GM12892 (cell line): ENCODE measurements around the gene SNX25.
A peak's percentile ranks its signal among the peaks of the same experiment; 100 is the strongest.

Experiments used
- DNase-seq: peaks from one replicate; pipeline ENCODE4 v3.0.0; 2011; ENCODE audit not compliant: insufficient read length
- FAIRE-seq: peaks from 2 replicates; lab custom pipeline; 2011; peaks lifted over from hg19 to GRCh38; lab: Jason Lieb, UNC
- POLR2A ChIP-seq: IDR thresholded peaks from 2 replicates; pipeline ENCODE4 v1.6.1; 2011; ENCODE audit warnings: low read depth, low read length, control low read depth
- POLR2AphosphoS5 ChIP-seq: IDR thresholded peaks from 2 replicates; pipeline ENCODE4 v1.6.1; 2011; ENCODE audit warnings: low read depth, low read length, control low read depth
- TAF1 ChIP-seq: IDR thresholded peaks from 2 replicates; pipeline ENCODE4 v1.6.1; 2011; ENCODE audit warnings: low read depth, mild to moderate bottlenecking, control low read depth, low read length, borderline replicate concordance

Gene SNX25

GRCh38 chr4:185384930-185385331, 175.5 kb downstream of the SNX25 start:
- no peak for TF ChIP-seq TAF1
- TF ChIP-seq POLR2A = no peak
- no peak for TF ChIP-seq POLR2AphosphoS5
- DNase-seq (no peak), FAIRE-seq (no peak)

- no peak for FAIRE-seq
- TF ChIP-seq POLR2AphosphoS5 (0 out of 2 replicates have a peak, but pooled peaks have one; percentile 41), TAF1 (no peak), POLR2A (no peak)
- DNase-seq = no peak
Observed at GRCh38 chr4:185387957-185388356, 178.6 kb downstream of the SNX25 start.

GRCh38 chr4:185390941-185391340, 181.5 kb downstream of the SNX25 start:
- DNase-seq (no peak), FAIRE-seq (peak; percentile 54)
- TF ChIP-seq TAF1 (no peak), POLR2AphosphoS5 (no peak)

- TF ChIP-seq POLR2A (no peak), POLR2AphosphoS5 (no peak), TAF1 (no peak)
- no peak for FAIRE-seq
- no peak for DNase-seq
Observed at GRCh38 chr4:185392156-185392555, 182.8 kb downstream of the SNX25 start.

- DNase-seq (no peak), FAIRE-seq (no peak)
- TF ChIP-seq POLR2AphosphoS5 (no peak), POLR2A (no peak), TAF1 (no peak)
Observed at GRCh38 chr4:185394568-185395237, 185.3 kb downstream of the SNX25 start.

GRCh38 chr4:185395238-185395955, 186.0 kb downstream of the SNX25 start, which contains the start of gene LRP2BP:
Gene LRP2BP, minus strand, starts transcription at chr4:185395924. Its CDS starts 17,738 bp downstream, at chr4:185378186.
- TF ChIP-seq TAF1 (no peak), POLR2AphosphoS5 (no peak), POLR2A (no peak)
- FAIRE-seq (no peak), DNase-seq (no peak)

- FAIRE-seq = peak; percentile 99
- DNase-seq = peak; percentile 93
- TF ChIP-seq TAF1 = 0 out of 2 replicates have a peak, but pooled peaks have one; percentile 36
- TF ChIP-seq POLR2A = peak; percentile 76
- peak; percentile 79 for TF ChIP-seq POLR2AphosphoS5
Observed at GRCh38 chr4:185395956-185396723, 186.7 kb downstream of the SNX25 start.

GRCh38 chr4:185396724-185397385, 187.5 kb downstream of the SNX25 start, which contains the start of gene ANKRD37:
Gene ANKRD37, plus strand, starts transcription at chr4:185396841. Its CDS starts 83 bp downstream, at chr4:185396924.
- FAIRE-seq (peak; percentile 33), DNase-seq (no peak)
- TF ChIP-seq TAF1 = no peak
- peak; percentile 44; the same call in 1 of the 2 replicates for TF ChIP-seq POLR2A
- TF ChIP-seq POLR2AphosphoS5 = no peak

GRCh38 chr4:185398618-185399017, 189.2 kb downstream of the SNX25 start:
- no peak for FAIRE-seq
- no peak for TF ChIP-seq TAF1
- TF ChIP-seq POLR2A = no peak
- no peak for TF ChIP-seq POLR2AphosphoS5
- DNase-seq = no peak

- no peak for DNase-seq
- FAIRE-seq = no peak
- TF ChIP-seq POLR2AphosphoS5 (no peak), POLR2A (no peak), TAF1 (no peak)
Observed at GRCh38 chr4:185399466-185399865, 190.1 kb downstream of the SNX25 start.
